GM21619 (cell line): ENCODE data around the gene GRIFIN.

Source experiments
- ATAC-seq: cut with Tn5 transposase; IDR thresholded peaks from one replicate; pipeline ENCODE4 v1.9.1; 2021; ENCODE audit not compliant: unreplicated experiment

GRIFIN gene, protein sequence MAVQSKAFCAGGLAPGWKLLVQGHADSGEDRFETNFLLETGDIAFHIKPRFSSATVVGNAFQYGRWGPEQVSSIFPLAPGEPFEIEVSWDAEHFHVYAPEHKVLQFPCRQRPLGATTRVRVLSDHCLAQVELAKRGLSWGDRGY

DNA sequence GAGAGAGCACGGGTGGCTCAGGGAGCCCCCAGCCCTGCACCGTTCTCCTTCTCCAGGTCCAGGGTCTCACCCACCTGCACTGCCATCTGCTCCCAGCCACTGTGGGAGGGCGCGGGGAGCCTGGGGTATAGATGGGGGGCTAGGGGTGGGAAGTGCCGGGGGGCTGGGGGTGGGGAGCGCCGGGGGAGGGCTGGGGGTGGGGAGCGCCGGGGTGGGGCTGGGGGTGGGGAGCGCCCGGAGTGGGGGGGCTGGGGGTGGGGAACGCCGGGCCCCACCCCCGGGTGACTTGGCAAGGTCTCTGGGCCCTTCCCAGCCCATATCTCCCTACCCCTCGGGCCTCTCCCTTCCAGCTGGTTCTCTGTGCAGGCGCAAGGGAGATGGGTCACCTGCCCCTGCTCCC lies at the start of gene GRIFIN:
GRIFIN (minus strand) TSS at position 101 of the 400 bp plus-strand sequence; CDS start at position 86, 15 bp downstream.
- no peak for ATAC-seq

DNA sequence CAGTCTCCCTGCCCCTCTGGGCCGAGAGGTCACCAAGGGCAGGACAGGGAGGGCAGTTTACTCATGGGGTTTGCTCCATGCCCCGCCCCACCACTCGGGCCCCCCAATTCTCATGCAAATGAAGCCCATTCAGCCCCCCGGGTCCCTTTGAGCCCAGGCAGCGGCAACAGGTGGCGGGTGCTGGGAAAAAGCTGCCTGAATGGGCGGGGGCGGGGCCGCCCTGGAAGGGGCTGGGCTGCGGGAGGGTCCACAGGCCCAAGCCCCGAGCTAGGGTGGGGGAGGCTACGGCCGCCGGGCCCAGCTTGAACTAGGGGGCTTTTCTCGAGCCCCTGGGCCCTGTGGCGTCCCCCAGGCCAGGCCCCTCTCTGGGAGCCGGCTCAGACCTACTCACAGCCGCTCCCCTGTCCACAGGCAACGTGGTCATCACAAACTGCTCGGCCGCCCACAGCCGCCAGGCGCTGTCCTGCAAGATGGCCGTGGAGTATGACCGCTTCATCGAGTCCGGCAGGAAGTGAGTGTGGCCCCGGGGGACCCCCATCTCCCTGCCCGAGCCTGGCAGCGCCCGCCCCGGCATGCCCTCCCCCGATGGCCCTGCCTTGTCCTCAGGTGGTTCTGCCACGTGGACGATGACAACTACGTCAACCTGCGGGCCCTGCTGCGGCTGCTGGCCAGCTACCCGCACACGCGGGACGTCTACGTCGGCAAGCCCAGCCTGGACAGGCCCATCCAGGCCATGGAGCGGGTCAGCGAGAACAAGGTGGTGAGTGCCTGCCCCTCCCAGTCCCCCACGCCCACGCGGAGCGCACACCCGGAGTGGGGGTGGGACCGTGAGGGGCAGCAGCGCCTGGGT lies 48.8 kb upstream of the GRIFIN start:
- ATAC-seq, result no peak

DNA sequence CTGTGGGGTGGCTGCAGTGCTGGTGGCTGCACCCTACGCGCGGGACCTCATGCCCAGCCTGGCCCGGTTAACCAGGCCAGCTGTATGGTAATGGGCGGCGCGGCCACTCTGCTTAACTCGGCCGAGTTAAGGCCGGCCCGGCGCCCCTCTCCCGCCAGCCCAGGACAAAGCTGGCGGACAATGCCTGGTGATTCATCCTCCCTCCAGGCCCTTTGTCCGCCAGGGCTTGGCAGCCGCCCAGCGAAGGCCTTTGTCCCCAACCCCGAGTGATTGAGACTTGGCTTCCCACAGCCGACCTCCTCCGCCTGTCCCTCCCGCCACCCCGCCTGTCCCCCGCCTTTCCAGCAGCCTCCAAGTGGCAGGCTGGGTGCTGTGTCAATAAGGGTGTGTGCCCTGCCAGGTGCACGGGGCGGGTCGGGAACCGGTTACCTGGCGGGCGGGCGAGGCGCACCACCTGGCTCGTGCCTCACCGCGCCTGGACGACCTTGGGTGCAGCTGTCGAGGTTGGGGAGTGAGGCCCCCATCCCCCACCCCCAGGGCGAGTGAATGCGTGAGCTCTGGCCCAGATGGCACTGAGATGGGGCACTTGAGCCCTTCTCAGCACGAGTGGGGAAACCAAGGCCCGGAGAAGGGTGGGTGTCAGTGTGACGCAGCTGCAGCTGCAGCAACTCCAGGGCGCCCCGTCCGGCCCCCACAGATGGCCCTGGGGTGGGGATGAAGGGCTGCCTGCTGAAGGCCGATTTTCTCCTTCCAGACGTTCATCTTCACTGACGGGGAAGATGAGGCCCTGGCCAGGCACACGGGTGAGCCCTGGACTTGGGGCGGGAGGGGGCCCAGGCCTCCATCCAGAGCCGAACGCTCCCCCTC lies 48.0 kb upstream of the GRIFIN start:
- ATAC-seq, result no peak

DNA sequence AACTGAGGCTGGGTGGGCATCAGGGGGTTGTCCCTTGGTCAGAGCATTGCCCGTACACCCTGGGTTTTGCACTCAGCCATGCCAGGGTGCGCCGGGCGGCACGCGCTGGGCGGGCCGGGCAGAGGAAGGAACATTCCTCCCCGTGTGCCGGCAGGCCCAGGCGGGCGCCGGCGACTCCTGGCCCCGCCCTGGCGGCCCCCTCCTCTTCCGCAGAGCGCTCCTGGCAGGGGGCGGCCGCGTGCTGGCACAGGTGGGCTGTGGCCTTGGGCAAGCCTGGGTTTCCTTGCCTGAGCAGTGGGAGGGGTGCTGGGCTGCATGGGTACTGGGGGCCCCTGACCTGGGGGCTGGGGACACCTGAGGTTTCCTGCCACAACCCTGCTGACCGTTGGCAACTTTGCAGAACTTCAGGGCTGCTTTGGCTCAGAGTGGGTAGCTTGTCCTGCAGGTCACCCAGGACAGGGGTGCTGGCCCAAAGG lies 47.3 kb upstream of the GRIFIN start:
- ATAC-seq, result no peak

DNA sequence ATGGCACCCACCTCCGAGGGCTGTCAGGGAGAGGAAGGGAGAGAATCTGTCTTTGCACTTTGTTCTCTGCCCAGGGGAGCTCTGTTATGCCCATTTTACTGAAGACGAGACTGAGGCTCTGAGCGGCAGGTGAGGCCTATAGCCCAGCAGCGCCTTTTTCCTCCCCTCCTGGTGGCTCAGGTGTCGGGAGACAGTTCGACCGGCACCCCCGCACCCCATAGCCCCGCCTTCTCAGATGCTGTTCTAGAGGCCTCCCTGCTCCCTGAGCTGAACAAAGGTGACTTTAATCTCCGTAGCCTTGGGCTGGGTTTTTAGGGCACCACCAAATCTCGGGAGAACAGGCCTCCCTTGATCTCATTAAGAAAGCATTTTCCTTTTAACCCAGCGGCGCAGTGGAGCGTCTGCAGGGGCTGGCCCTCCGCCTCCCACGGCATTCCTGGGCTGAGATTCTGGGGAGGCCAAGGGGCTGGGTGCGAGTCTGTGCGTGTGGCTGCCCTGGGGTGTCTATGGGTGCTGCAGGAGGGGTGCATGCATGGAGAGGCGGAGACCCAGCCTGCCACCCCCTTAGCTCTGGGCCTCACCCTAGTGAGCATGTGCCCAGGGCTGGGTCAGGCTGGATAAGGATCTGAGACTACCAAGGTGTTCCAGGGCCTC lies 46.7 kb upstream of the GRIFIN start:
- ATAC-seq, result no peak

DNA sequence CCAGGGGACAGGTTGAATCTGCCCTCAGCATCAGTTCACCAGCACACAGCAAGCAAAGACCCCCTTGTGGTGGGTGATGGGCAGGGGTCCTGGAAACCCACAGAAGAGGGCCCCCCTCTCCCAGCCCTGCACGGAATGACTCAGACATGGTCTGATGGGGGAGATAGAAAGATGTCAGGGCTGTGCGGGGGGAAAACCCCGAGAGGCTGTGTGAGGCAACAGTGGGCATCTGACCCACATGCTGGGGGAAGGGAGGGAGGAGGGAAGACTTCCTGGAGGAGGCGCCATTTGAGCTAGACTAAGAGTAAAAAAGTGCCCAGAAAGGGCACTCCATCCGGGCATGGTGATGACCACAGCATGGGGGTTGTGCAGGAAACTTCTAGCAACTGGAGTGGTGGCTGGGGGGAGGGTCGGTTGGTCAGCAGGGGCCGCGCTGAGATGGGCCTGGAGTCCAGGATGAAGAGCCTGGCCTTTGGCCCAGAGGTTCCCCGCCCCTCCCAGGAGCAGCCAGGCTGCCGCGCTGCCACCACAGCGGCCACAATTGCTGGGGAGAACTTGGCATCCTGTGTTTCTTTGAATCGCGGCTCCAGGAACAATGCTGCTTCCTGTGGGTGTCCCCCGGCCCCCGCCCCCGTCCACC lies 45.9 kb upstream of the GRIFIN start:
- no peak for ATAC-seq

DNA sequence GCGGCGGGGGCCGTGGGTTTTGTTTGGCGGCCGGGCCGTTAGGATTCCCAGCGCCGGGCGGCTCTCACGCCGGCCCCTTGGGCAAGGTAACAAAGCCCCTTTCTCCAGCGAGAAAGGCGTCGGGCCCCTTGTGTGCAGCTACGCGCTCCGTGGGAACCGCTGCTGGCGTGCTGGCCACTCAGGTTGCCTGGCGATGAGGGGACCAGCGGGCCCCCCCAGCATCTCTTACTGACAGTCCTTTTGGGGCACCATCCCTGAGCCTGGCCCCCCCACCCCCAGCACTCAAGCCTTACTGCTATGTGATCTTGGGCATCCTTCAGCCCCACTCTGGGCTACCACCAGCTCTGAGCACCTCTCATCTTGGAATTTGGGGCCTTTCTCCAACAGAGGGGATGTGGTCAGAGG lies 45.1 kb upstream of the GRIFIN start:
- ATAC-seq, result no peak

DNA sequence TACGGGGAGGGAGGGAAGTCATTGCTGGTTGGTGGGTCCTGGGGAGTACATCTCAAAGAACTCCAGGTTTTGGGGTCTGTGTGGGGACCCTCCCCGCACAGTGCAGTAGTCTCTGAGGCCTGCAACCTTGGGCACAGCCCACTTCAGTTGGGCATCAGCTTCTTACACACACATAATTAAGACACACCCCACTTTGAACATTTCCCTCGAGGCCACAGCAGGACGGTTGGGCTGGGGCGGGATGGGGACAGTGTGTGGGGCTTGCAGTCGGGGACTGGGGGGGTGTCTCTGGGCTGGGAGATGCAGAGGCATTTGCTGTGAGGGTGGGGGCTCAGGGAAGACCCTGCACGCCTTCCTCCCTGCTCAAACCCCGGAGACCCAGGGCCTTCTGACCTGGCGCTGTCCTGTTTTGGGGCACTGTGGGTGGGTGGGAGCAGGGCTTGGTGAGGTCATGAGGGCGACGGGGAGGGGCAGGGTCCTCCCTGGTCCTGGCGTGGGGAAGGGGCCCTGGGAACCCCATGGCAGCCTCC lies 44.6 kb upstream of the GRIFIN start:
- no peak for ATAC-seq

DNA sequence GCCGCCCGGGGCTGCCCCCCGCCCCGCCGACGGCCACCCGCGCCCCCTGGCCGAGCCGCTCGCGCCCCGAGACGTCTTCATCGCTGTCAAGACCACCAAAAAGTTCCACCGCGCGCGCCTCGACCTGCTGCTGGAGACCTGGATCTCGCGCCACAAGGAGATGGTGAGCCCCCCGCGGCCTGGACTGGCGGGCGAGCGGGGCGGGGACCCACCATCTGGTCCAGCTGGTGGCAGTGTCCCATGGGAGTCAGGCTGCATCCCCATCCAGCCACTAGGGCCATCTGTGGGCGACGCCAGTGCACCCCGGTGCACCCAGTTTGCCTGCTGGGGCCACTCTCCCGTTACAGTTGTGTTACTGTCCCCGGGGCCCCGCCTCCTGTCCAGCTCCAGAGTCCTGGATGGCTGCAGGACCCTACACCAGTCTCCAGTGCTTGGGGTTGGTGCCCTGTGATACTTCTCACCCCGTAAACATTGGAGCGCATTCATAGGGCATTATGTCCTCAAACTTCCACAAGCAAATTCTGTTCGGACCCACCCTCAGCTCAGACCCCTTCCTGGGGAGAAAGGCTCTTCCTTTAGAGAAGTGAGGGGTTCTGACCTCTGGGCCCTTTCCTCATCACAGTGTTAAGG lies 44.0 kb upstream of the GRIFIN start:
- no peak for ATAC-seq

DNA sequence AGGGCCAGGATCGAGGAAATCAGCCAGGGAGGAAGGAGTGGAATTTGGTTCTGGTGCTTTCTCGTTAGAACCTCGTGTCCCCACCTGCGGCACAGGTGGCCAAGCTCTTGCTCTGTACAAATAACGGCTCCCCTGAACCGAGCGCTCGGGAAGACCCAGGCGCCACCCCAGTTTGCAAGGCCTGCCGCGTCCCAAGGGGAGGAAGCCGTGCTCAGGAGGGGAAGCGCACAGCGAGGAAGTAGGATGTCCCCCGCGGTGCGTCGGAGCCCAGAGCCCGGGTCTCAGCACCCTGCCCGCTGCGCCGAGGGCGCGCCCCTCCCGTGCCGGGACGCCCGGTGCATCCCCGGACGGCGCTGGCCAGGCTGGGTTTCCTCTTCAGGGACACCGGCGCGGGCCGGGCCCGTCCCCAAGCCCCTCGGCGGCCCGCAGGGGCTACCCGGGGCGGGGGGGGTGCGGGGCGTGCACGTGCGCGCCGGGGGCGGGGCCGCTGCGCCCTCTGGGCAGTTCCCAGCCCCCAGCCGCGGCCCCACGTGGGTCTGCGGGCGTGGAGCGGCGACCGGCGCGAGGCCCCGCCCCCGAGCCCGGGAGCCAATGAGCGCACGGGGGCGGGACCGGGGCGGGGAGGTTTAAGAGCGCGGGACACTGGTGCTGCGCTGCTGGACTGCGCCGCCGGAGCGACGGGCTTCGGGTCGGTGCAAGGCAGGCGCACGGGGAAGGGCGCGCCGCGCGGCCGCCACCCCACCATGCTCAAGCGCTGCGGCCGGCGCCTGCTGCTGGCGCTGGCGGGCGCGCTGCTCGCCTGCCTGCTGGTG lies 43.1 kb upstream of the GRIFIN start, which contains the start of gene LFNG:
LFNG (plus strand) TSS at position 656 of the 812 bp plus-strand sequence; CDS start at position 744, 88 bp downstream.
- ATAC-seq, result peak; percentile 75

DNA sequence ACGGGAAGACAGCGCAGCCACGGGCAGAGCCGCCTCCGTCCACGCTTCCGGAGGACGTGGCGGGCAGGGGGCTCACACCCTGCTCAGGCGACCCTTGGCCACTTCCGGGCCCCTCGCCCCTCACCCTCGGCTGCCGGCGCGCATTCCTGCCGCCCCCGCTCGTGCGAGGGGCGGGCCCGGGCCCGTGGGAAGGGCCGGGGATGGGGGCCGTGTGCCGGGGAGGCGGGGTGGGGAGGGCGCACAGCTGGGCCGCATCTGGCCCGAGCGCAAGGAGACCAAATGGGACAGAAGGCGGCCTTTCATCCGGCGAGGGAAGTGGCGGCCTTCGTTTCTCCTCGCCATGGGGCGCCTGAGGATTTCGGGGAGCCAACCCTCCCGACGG lies 42.5 kb upstream of the GRIFIN start:
- no peak for ATAC-seq

DNA sequence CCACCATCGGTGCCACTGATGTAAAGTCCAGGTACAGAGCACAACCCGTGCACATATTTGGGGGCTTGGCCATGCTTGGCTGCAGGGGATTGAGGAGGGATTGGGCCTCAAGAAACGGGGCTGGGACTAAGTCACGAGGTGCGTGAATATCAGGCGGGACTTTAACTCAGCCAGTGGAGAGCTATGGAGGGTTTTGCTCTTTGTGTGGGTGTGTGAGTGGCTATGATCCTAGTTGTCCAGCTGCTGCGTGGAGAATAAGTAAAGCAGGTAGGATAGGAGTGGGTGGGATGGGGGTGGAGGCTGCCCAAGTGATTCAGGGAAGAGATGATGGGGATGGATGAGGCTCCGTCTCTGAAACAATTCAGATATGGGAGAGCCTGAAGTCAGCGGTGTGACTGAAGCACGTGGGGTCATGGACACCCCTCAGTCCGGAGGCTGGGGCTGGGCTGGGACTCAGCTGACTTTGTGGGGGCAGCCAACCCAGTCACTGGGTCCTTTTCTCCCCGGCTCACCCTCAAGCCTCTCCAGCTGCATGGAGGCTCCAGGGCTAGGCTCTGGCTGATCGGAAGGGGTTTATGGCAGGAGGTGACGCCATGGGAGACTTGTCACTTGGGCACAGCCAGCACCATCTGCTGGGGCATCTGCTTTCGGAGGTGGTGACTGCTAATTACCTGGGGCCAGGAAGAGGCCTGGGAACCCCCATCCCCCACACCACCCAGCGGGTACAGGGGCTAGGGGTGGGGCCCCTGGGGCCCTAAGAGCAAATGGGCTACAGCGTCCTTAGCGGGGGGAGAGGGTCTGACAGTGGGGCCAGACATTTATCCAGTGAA lies 41.7 kb upstream of the GRIFIN start:
- ATAC-seq, result no peak

DNA sequence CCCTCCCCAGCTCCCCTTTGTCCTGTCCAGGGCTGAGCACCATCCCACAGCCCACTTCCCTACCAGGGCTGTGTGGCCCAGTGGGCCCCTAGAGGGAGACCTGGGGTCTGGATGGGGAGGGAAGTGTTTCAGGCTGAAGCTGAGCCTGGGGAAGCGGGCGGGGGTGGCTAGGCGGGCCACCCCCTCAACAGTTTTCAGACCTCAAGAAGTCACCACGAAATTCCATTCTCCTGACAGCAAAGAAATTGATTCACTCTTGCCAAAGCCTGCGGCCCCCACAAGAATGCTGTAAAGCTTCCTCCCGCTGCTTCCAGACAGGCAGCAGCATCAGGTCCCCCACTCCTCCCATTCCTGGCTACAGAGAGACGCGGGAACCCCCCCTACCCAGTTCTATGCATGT lies 40.8 kb upstream of the GRIFIN start:
- no peak for ATAC-seq

DNA sequence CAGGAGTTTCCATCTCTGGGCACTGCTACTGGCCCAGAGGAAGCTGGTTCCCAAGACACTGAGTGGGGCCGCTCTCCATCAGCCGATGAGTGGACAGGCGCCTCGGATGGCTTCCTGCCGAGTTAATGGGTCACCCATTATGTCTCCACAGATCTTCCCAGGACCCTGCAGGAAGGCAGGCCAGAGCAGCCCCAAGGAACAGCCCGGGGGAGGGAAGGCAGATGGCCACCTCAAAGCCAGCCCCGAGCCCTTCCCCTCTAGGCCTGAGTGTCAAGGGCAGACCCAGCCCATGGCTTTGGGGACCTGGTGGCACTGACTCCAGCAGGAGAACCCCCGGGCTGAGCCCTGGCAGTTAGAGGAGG lies 40.0 kb upstream of the GRIFIN start:
- no peak for ATAC-seq

DNA sequence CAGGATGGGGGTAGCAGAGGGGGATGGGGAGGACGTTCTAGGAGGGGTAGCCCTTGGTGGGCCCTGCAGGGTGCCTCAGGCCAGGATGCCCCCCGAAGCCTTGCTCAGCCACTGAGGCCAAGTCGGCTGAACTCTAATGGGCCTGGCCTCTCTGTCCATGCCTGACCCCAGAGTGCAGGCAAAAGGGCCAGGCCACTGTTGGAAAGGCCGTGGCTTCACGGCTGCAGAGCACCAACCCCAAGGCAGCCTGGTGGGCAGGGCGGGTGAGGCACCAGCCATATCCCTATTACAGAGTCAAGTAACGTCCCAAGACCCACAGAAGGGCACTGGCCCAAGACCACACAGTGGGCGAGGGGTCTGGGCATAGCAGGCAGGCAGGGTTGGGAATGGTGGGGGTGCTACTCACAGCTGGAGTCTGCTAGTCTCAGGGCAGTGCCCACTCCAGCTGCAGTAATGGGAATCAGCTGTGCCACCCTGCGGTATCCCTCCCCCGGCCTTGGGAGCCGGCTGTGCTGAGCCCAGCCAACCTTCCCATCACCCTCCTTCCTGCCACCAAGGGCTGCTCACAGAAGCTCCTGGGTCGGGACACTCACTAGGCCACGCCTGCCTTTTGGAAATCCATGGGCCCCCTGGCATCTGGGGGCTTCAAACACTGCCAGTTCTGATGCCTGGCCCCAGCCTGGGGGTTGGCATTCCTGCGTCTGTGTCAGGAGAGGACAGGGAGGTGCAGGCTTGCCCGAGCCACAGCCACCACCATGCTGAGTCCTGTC lies 39.4 kb upstream of the GRIFIN start:
- ATAC-seq, result no peak

DNA sequence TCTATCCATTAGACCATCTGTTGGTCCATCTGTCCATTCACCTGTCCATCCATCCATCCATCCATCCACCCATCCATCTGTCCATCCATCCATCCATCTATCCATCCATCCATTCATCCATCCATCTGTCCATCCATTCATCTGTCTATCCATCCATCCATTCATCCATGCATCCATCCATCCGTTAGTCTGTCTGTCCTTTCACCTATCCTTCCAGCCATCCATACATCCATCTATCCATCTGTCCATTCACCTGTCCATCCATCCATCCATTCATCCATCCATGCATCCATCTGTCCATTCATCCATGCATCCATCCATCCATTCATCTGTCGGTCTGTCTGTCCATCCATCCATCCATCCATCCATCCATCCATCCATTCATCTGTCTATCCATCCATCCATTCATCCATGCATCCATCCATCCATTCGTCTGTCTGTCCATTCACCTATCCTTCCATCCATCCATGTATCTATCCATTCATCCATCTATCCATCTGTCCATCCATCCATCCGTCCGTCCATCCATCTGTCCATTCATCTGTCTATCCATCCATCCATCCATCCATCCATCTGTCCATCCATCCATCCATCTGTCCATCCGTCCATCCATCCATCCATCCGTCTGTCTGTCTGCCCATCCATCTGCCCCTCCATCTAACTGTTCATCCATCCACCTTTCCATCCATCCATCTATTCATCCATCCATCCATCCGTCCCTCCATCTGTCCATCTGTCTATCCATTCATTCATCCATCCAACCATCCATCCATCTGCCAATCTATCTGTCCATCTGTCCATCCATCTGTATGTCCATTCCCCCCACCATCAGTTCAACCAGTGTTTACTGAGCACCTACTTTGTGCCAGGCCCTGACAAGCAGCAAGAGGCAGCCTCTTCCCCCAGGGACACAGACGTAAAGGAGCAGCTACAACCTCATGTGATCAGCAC lies 38.5 kb upstream of the GRIFIN start:
- ATAC-seq, result no peak
